Fibroblast of mammary gland (primary cell): ENCODE data around the gene C12orf75.

Experiments used
- DNase-seq: peaks from one replicate; pipeline ENCODE4 v3.0.0-alpha.2; 2010; ENCODE audit warnings: low read depth
- H3K4me3 ChIP-seq: 2 replicates; pipeline ENCODE4 v1.5.1; 2011; ENCODE audit warnings: low read depth, mild to moderate bottlenecking, low read length, moderate library complexity; ENCODE audit not compliant: control insufficient read depth
- TF ChIP-seq, protein P1 (sequence below): conservative IDR thresholded peaks from 2 replicates; pipeline ENCODE4 v1.5.1; 2011; ENCODE audit warnings: low read depth, low read length, inconsistent platforms; ENCODE audit not compliant: control insufficient read depth, insufficient read depth

Gene C12orf75

GRCh38 chr12:105315130-105315529 lies 15.4 kb upstream of the C12orf75 start:
- no peak for DNase-seq
- TF ChIP-seq, protein P1, sequence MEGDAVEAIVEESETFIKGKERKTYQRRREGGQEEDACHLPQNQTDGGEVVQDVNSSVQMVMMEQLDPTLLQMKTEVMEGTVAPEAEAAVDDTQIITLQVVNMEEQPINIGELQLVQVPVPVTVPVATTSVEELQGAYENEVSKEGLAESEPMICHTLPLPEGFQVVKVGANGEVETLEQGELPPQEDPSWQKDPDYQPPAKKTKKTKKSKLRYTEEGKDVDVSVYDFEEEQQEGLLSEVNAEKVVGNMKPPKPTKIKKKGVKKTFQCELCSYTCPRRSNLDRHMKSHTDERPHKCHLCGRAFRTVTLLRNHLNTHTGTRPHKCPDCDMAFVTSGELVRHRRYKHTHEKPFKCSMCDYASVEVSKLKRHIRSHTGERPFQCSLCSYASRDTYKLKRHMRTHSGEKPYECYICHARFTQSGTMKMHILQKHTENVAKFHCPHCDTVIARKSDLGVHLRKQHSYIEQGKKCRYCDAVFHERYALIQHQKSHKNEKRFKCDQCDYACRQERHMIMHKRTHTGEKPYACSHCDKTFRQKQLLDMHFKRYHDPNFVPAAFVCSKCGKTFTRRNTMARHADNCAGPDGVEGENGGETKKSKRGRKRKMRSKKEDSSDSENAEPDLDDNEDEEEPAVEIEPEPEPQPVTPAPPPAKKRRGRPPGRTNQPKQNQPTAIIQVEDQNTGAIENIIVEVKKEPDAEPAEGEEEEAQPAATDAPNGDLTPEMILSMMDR = no peak
- no peak overlapping the region for H3K4me3 ChIP-seq

- no peak overlapping the region for H3K4me3 ChIP-seq
- DNase-seq = no peak
- TF ChIP-seq, protein P1 = no peak
These were observed 14.8 kb upstream of the C12orf75 start for GRCh38 chr12:105315726-105316125.

GRCh38 chr12:105316931-105317852 lies 13.3 kb upstream of the C12orf75 start:
- TF ChIP-seq, protein P1 = no peak
- no peak overlapping the region for H3K4me3 ChIP-seq
- DNase-seq = peak; percentile 73

DNA sequence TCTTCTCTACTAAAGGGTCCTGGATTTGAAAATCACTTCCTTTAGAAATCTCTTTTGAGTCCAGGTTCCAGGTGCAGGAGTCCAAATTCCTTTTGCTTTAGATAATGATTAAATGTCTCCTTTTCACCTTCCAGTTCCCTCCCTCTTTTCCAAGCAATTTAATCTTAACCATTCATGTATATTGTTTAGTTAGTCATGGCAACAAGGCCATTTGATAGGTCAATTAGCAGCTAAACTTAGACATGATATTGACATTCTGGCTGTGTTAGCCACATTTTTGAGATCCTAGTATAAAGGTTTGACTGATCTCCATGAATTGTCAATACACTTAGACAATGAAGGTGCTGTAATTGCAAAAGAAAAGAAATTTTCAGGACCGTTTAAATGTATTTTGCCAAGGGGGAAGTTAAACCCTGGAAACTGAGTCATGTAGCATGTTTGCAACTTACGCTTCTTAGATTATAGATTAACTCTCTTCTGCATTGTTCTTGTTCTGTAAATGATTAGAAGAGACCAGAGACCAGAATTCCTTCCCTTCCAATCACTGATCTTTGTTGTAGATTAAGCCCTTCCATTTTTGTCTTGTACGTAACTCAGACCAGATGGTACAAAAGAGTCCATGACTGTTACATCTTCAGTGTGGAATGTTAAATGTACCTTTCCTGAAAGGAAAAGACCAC lies 12.4 kb upstream of the C12orf75 start:
- no peak for DNase-seq
- no peak overlapping the region for H3K4me3 ChIP-seq

GRCh38 chr12:105318651-105319483 lies 11.6 kb upstream of the C12orf75 start:
- H3K4me3 ChIP-seq = no peak overlapping the region
- TF ChIP-seq, protein P1 = no peak
- DNase-seq = no peak

More for the DNA sequence above, 12.4 kb upstream of the C12orf75 start:
- TF ChIP-seq, protein P1 = no peak

DNA sequence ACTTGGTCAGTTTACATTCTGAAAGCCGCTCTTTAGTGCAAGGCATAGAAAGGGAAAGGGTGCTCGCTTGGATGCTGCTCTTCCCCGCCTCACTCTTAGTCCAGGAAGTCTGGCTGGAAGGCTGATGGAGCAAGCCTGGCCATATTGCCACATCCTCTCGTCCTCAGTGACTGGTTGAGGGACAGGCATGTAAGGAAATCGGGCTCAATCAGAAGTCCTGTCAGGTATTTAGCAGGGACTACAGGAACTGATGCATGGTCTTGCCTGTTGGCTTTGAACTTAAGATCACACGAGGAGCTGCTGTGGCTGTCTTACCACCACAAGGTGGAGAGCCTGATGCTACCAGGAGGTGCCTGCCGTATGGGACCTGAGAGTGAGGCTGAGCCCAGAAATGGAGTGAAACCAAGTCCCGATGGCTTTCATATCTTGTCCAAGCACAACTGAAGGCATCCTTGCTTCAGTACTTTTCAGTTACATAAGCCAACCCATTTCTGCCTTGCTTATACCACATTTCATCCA lies 10.7 kb upstream of the C12orf75 start:
- H3K4me3 ChIP-seq = no peak overlapping the region
- TF ChIP-seq, protein P1 = no peak
- DNase-seq = no peak
